HG02610 (cell line): ENCODE measurements around the gene C20orf144.
"Not testable (repeated sequence)": the region's sequence is repeated elsewhere in the genome, so short reads cannot be mapped to it uniquely, and the experiment has no call there.

ENCODE experiments used
- ATAC-seq: cut with Tn5 transposase; IDR thresholded peaks from one replicate; pipeline ENCODE4 v1.9.1; 2021; ENCODE audit warnings: mild to moderate bottlenecking, moderate library complexity; ENCODE audit not compliant: unreplicated experiment

Gene C20orf144

DNA sequence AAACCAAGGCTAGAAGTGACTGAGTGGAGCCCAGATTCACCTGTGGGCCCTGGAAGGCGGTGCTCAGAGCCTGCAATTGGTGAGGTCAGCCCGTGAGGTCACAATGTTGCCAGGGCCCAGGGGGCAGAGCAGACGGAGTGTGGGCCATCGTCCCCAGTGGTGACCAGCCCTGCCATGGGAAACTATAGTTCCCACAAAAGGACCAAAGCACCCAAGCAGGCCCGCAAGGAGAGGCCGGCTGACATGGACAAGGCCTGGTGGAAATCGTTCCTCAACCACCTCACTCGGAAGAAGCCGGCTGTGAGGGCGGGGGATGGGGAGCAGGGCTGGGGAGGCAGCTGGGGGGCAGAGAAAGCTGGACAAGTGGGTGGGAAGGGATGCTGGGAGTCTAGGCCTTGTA lies at the start of gene C20orf144:
Gene C20orf144, plus strand, starts transcription at position 156 of the 400 bp plus-strand sequence. Its CDS starts 19 bp downstream, at position 175.
- no peak for ATAC-seq

DNA sequence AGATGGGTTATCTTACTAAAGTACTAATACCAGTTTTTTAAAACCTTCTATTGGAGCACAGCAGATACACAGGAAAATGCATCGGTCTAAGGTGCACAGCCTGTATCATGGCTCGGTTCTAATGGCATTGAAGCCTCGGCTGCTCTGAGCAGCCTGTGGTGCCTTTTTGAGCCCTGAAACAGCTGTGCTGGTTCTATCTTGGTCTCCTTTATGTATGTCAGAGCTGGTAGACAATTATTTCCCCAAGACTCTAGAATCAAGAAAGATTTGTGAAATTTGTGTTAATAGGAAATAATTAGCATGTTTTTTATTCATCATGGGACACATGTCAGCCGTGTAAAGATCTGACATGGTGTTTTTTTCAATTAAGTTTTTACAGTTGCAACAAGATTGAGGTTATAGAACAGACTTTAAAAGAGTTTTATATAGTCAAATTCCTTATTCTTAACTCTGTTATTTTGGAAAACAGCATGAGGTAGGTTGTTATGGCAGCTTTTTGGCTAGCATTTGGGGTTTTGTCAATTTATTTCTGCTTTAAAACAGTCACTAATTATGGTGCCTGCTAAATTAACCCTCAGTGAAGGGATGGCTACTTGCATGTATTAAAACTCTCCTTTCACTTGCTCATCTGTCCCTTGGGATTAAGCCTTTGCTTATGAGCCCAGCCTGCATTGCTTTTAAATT lies 40.3 kb upstream of the C20orf144 start:
- ATAC-seq = no peak

DNA sequence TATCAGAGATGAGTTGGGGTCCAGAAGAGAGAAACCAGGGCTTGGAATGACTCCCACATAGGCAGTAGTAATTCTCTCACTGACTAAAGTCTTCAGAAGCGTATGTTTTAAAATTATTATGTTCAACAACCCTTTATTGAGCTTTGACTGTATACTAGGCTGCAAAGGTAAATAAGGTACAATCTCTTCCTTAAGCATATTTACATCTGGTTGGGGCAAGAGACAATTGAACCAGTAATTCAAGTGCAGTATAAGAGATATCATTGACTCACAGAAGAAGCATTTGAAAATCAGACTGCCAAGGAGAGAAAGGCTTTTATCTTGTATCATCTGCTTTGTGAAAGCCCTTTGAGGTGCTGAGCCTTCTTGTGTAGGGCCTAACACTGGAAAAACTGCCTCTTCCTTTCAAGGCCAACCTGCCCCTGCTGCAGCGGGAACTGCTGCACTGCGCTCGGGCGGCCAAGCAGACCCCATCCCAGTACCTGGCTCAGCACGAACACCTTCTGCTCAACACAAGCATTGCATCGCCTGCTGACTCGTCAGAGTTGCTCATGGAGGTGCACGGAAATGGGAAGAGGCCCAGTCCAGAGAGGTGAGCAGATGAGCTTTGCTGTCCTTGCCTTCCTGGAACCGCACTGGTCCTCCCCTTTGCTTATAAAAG lies 39.3 kb upstream of the C20orf144 start:
- no peak for ATAC-seq

DNA sequence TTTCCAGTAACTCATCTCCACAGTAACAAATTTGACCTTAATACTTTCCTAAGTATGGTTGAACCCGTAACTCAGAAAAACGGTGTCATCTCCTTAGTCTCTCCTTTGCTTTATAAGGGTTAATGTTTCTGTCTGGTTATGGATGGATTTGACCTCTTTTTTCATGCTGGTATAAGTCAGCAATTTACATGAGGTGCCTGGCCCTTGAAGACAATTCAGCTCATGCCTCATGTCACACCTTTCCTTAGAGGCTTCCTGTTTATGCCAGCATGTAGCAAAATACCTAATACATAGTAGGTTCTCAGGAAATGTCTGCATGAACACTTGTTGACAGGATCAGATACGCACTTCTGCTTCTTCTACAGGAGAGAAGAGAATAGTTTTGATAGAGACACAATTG lies 37.7 kb upstream of the C20orf144 start:
- ATAC-seq = no peak

DNA sequence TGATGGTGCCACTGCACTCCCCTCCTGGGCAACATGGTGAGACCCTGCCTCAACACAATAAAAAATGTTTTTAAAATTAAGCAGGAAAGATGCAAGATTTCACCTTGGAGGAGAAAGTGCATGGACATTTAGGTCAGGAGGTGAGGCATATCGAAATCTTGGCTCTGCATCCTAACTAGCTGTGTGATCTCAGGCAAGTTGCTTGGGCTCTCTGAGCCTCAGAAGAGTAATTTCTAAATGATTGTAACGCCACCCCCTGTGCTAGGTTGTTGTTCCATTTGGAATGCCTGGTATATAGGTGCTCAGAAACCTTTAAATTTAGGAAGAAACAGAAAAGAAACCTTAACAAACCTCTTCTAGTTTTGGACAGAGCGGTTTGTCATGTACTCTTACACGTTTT lies 35.9 kb upstream of the C20orf144 start:
- ATAC-seq = no peak

DNA sequence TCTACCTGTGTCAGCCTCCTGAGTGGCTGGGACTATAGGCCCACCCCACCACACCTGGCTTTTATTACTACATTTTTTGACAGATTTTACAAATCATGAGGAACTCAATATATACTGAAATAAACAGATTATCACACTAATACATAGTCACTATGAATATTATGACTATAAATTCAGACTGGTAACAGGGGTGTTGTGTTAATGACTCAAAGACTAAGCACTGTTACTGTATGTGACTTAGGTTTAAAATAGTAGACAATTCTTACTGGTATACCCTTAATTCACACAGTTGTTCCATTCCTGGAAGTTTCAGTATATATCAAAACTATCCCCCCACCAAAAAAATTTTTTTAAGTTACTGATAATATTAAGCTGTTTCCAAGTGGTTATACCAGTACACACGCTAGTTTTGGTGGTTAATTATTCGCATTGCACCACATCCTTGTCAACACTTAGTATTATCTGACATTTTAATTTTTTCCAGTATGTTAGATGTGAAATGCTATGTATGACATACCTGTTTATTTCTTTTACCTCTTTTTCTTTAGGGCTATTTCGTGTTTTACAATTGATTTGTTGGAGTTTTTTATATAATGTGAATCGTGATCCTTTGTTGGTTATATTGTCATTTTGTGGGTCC lies 34.4 kb upstream of the C20orf144 start:
- ATAC-seq = no peak

DNA sequence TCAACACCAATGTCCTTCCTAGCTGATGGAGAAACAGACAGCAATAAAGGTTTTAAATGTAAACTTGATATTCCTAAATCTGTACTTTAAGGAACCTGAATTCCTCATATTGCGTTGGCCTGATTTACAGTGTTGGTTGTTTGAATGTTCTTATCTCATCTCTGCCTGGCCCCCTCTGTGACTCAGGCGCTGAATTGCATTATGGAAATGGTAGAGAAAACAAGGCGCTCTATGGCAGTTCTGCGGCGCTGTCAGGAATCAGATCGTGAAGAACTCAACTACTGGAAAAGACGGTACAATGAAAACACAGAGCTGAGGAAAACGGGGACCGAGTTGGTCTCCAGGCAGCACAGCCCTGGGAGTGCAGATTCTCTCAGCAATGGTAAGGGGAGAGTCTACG lies 32.6 kb upstream of the C20orf144 start:
- no peak for ATAC-seq

DNA sequence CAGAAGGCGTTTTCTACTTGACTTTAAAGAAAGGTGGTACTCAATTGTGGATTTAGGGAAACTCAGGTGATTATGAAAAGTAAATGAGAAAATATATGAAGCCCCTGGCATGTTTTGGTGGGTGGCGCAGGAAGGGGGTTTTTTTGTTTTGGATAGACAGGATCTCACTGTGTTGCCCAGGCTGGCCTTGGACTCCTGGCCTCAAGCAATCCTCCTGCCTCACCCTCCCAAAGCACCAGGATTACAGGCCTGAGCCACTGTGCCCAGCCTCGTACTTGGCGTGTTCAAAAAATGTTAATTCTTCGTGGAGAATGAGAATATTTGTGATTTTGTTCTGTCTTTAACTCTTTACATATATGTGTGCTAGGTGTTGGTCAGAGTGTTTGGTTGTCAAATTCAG lies 32.1 kb upstream of the C20orf144 start:
- ATAC-seq = no peak

DNA sequence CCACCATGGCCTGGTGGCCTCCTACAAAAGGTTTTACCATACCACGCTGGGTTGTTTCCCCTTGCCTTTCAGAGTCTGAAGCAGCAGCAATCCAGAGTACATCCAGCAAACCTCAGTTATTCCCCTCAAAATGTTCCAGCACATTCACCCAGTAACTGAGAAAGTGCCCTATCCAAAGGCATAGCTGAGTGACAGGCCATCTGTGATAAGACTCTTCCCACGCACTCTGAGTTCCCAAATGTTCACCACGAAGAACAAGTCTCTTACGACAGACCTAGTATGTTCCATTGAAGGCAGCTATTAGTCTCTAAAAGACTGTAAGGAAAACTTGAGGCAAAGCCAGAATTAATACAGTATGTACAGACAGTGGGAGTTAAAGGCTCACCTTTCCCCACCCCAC lies 31.6 kb upstream of the C20orf144 start:
- no peak for ATAC-seq

DNA sequence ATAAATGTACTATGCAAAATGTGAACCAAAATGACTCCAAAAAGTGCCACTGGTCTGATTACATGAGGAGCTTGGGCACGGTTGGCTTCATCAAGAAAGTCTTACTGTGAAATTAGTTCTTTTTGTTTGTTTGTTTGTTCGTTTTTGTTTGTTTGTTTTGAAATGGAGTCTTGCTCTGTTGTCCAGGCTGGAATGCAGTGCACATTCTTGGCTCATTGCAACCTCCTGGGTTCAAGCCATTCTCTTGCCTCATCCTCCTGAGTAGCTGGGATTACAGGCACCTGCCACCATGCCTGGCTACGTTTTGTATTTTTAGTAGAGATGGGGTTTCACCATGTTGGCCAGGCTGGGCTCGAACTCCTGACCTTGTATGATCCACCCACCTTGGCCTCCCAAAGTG lies 30.2 kb upstream of the C20orf144 start:
- not testable (repeated sequence) for ATAC-seq

DNA sequence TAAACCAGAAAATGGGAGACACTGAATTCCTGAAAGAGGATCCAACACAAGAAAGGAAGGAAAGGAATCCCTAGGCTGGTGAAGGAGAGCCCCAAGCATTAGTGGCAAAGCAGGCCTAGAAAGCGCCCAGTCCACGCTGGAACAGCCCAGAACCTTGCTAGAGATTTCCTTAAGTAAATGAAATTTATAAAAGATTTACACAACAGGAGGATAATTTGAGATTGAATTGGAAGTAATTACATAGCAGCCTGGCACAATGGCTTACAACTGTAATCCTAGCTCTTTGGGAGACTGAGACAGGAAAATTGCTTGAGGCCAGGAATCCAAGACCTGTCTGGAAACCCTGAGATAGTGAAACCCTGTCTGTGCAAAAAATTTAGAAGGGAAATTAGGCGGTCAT lies 26.8 kb upstream of the C20orf144 start:
- no peak for ATAC-seq

DNA sequence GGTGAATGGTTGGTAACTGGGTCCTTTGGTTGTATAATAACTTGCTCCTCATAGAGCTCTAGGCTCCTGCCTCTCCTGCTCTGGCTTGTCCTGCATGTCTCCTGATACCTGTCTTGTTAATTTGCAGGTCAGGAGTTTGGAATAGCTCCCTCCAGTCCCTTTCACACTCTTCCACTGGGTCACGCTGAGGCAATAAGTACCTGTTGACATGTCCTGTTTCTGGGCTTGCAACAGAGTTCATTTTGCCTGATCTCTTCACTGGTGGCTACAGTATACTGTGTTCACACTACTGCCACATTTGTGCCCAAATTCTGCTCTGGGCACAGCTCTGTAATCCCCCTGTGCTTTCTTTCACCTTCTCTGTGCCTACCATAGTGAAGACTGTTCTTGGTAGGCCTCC lies 25.4 kb upstream of the C20orf144 start:
- no peak for ATAC-seq

DNA sequence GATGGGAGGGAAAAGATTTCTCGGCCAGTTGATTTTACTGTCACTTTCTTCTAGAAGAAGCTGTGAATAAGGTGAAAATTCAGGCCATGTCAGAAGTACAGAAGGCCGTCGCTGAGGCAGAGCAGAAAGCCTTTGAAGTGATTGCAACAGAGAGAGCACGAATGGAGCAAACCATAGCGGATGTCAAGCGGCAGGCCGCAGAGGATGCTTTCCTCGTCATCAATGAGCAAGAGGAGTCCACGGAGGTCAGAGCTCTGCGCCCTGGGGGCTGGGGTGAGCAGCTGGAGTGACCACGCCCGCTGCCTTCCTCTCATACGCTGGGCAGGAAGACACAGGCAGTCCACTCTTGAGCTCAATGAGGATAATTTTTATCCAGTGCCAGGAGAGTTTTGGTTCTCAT lies 21.8 kb upstream of the C20orf144 start:
- no peak for ATAC-seq

DNA sequence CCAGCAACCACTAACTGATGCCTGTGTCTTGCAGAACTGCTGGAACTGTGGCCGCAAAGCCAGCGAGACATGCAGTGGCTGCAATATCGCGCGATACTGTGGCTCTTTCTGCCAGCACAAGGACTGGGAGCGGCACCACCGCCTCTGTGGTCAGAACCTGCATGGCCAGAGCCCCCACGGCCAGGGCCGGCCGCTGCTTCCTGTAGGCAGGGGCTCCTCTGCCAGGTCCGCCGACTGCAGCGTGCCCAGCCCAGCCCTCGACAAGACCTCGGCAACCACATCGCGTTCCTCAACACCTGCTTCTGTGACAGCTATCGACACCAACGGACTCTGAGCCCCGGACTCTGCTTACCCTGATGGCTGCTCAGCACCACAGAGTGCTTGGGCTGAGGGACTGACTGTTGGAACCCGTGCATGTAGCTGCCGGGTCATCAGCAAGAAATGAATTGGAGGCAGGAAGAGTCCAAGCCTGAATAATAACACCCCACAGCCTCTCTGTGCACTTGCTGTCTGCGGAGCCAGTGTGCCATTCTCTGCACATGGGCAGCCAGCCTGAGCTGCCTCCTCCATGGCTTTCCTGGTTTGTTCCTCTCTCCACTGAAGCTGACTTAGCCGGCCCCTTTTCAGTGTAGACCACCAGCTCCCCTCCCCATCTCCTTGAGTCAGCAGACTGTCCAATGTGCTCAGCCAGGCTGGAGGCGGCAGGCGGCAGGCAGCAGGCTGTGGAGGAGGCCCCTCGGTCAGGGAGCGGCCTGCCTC lies 17.6 kb upstream of the C20orf144 start:
- no peak for ATAC-seq

DNA sequence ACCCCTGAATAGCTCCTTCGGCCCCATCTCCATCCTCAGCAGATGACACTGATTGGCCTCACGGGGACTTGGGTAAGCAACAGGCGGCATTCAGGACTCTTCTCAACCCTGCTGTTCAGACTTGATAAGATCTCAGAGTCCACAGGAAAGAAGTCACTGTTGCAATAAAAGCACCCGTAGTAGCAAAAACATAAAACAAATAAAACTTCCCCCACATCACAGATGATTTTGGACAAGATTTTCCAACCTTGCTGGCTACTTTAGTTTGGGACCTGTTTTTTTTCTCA lies 17.1 kb upstream of the C20orf144 start:
- ATAC-seq = no peak

DNA sequence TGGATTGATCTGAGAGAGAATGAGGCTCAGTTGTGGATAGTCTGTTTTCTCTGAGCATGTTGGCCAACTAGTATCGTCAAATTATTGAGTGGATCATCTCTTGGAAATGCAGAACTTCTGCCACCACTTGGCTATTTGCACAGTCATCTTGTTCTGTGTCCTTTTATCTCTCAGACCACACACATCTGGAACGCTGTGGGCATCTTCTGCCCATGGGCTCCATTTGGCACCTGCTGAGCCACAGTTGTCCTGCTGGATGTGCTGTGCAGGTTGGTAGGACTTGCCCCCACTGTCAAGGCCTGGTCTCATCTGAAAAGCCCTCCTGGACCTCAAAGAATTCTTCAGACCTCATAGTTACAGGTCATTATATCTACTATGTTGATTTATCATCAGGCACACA lies 16.7 kb upstream of the C20orf144 start:
- no peak for ATAC-seq

DNA sequence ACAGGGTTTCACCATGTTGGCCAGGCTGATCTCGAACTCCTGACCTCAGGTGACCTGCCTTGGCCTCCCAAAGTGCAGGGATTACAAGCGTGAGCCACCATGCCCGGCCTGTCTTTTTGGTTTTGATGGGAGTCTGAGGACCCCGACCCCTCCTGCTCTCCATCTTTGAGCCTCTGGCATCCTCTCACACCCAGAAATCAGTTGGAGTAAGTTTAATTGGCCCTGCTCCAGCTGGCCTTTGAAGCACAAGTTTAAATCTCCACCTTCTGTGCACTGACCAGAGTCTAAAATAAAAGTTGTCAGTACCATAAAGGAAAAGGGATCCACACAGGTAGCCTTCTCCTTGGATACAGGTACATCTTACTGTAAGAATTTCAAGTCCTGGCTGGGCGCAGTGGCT lies 15.9 kb upstream of the C20orf144 start:
- no peak for ATAC-seq

DNA sequence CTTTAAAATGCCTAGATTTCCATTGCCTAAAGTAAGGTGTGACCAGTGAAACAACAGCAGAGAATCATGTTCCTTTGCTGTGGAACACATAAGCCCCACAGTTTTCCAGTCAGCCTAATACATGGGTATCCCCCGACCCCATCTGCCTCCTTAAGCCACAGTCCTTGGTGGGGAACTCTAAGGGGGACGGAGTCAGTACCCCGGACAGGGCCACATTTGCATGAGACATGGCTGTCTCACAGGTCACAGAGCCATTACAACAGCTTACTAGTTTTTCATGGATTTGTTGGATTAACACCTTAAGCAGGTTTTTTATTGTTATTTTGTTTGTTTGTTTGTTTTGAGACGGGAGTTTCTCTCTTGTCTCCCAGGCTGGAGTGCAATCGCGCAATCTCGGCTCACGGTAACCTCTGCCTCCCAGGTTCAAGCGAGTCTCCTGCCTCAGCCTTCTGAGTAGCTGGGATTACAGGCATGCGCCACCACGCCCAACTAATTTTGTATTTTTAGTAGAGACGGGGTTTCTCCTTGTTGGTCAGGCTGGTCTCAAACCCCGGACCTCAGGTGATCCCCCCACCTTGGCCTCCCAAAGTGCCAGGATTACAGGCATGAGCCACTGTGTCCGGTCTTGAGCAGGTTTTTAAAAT lies 15.0 kb upstream of the C20orf144 start:
- ATAC-seq = not testable (repeated sequence)

DNA sequence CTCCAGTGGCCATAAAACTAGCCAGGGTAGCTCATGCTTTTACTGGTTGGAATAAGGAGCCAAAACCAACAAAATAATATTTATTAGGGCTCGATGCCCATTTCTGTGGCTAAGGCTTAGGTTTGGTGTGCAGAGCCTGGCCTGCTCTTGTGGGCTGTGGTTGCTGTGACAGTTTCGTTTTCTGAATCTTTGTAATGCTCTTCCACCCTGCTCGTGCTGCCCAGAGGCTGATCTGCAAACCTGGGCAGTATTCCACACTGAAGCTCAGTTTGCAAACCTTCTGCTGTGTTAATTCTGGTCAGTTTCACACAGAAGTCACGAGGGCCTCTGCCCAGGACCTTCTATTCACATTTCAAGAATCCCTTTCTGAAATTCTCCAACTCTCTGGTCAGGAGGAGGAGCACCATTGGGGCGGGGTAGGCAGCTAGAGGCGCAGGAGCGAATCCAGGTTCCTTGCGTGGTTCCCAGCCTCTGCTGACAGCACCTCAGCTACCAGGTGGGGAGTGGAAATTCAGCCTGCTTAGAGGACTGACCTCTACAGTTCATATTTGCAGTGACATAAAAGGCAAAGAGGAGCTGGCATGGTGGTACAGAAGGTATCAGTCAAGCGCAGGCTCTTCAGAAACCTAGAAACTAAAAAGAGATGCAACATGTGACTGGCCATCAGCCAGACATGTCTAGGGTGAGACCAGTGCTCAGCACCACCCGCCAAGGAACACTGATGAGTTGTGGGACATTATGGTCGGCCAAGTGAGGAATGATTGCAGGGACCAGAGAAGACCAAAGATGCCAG lies 14.3 kb upstream of the C20orf144 start:
- ATAC-seq = no peak

DNA sequence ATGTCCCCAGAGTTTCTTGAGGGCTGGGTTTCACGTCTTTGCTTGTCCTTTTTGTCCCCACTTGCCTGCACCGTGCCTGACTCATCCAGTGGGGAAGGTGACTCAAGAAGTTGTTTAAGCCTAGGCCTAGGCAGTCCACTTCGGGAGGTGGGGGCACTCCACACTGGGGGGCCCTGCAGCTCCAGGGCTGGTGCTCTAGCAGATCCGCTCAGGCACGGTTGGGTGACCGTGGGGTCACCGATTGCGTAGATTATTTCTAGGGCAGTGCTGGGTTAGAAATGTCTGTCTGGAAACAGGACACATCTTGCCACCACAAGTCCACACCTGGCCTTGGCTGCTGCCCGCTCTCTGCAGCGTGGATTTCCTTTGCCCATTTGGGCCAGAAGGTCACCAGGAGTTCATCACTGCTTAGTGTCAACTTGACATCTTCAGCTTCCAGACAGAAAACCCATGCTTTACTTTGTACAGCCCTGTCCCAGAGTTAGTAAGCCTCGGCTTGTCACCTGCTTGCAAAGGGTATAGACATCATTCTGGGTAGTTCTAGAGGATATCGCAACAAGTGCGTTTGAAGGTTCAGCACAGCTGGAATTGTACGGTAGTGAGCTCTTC lies 13.6 kb upstream of the C20orf144 start:
- ATAC-seq = no peak
